Caco-2 (cell line): ENCODE measurements around the gene HDAC4. TPM values are rescaled to one million over a fixed set of nuclear protein-coding genes. Genes with fewer than 3 reads are reported as not detected.

Source experiments
- BruUV-seq: library from RNA; stranded (reverse); fragments of 400-500 nt; replicated peaks from 2 replicates; lab custom pipeline; 2021; lab: Mats Ljungman, UMichigan
- CTCF ChIA-PET: fragments of 300-600 bp; sonication (Branson Sonifier 250); formaldehyde crosslinking; loops from one replicate; lab custom pipeline; 2022; ENCODE audit warnings: antibody characterized with exemption; lab: Charles Lee
- POLR2A ChIA-PET: fragments of 300-600 bp; sonication (Branson Sonifier 250); formaldehyde crosslinking; loops from one replicate; lab custom pipeline; 2022; ENCODE audit warnings: antibody characterized with exemption; lab: Charles Lee
- DNase-seq, 2 experiments: peaks; one replicate each; pipeline versions ENCODE4 v3.0.0 to v3.0.0-alpha.2; 2020 to 2022
- H3K27me3 ChIP-seq: replicated peaks from 2 replicates; pipeline ENCODE4 v1.6.0; 2011; ENCODE audit warnings: low read length; ENCODE audit not compliant: control insufficient read depth, insufficient read depth
- H3K36me3 ChIP-seq: 2 replicates; pipeline ENCODE4 v1.5.1; 2011; ENCODE audit warnings: low read length; ENCODE audit not compliant: control insufficient read depth, insufficient read depth
- H3K4me1 ChIP-seq: fragments of 250-450 bp; sonication (Bioruptor Pico); 2 replicates; pipeline ENCODE4 v1.5.1; 2020; ENCODE audit warnings: mild to moderate bottlenecking
- H3K4me3 ChIP-seq: 2 replicates; pipeline ENCODE4 v1.5.1; 2011; ENCODE audit warnings: low read depth, mild to moderate bottlenecking, control low read depth, low read length
- H3K9me3 ChIP-seq: fragments of 250-450 bp; sonication (Bioruptor Pico); 2 replicates; pipeline ENCODE4 v1.5.1; 2020; ENCODE audit warnings: mild to moderate bottlenecking, moderate library complexity
- H3K27ac Mint-ChIP-seq: one replicate; pipeline ENCODE4 v1.8.0; 2022; ENCODE audit warnings: mixed read lengths; ENCODE audit not compliant: unreplicated experiment
- H3K27me3 Mint-ChIP-seq: one replicate; pipeline ENCODE4 v1.8.0; 2022; ENCODE audit warnings: mixed read lengths; ENCODE audit not compliant: insufficient read depth, unreplicated experiment
- H3K36me3 Mint-ChIP-seq: one replicate; pipeline ENCODE4 v1.8.0; 2022; ENCODE audit warnings: mild to moderate bottlenecking, mixed read lengths; ENCODE audit not compliant: insufficient read depth, unreplicated experiment
- H3K4me1 Mint-ChIP-seq: one replicate; pipeline ENCODE4 v1.8.0; 2022; ENCODE audit warnings: low read depth, mixed read lengths; ENCODE audit not compliant: unreplicated experiment
- H3K4me3 Mint-ChIP-seq: one replicate; pipeline ENCODE4 v1.8.0; 2022; ENCODE audit warnings: mild to moderate bottlenecking, moderate library complexity, mixed read lengths; ENCODE audit not compliant: unreplicated experiment
- H3K9me3 Mint-ChIP-seq: one replicate; pipeline ENCODE4 v1.8.0; 2022; ENCODE audit warnings: mixed read lengths; ENCODE audit not compliant: unreplicated experiment
- CTCF ChIP-seq, 2 experiments: fragments of 200-600 bp in 1 of 2; IDR thresholded peaks; 1 replicate in 1 of 2; 2 replicates in 1 of 2; pipeline versions ENCODE4 v1.5.1 to v1.8.0; 2011 to 2022; ENCODE audit warnings: antibody characterized with exemption in 1 of 2, control low read depth in 1 of 2, inconsistent platforms in 1 of 2, low read depth in 1 of 2, low read length in 1 of 2, mild to moderate bottlenecking in 1 of 2, moderate library complexity in 1 of 2; ENCODE audit not compliant: insufficient read depth in 1 of 2, severe bottlenecking in 1 of 2, unreplicated experiment in 1 of 2
- intact Hi-C: fragments of 100-400 bp; cut with micrococcal nuclease; formaldehyde crosslinking; loops from one replicate; pipeline ENCODE4 v1.10.0; 2022; ENCODE audit not compliant: unreplicated experiment
- total RNA-seq: library from RNA; stranded (reverse); gene quantifications from 2 replicates; pipeline ENCODE4 v1.2.3, GENCODE V29; 2022

Gene HDAC4
- total RNA-seq, 1 experiment from 2014 or later = 15.5 TPM

- Histone ChIP-seq H3K27me3 (no peaks in the 10 kb centered on the region), H3K36me3 (no peaks in the 10 kb centered on the region), H3K4me1 (no peaks in the 10 kb centered on the region), H3K4me3 (no peak overlapping the region), H3K9me3 (no peaks in the 10 kb centered on the region)
- POLR2A ChIA-PET = no interaction called here
- intact Hi-C loops = no loop called here
- Mint-ChIP-seq H3K27me3 (no peaks in the 10 kb centered on the region), H3K4me1 (no peaks in the 10 kb centered on the region), H3K9me3 (no peaks in the 10 kb centered on the region), H3K36me3 (no peaks in the 10 kb centered on the region), H3K4me3 (no peak overlapping the region), H3K27ac (no peak overlapping the region)
- no peak for TF ChIP-seq CTCF (IDR thresholded peaks at IDR 0.05; ENCODE audit: insufficient read depth in 1 of 2, low read depth in 1 of 2, low read length in 1 of 2, severe bottlenecking in 1 of 2, unreplicated experiment in 1 of 2)
- CTCF ChIA-PET = no interaction called here
- DNase-seq = no peak
- BruUV-seq = no TSS peak
Measured at GRCh38 chr2:239058766-239059165, 342.1 kb downstream of the HDAC4 start.

GRCh38 chr2:239057533-239057932, 343.3 kb downstream of the HDAC4 start:
- DNase-seq = no peak
- intact Hi-C loops = no loop called here
- no peaks in the 10 kb centered on the region for H3K36me3 ChIP-seq
- H3K36me3 Mint-ChIP-seq = no peaks in the 10 kb centered on the region
- no TSS peak for BruUV-seq
- no peak overlapping the region for H3K4me3 ChIP-seq
- ChIA-PET CTCF (no interaction called here), POLR2A (no interaction called here)
- H3K27ac Mint-ChIP-seq = no peak overlapping the region
- H3K27me3 ChIP-seq = no peaks in the 10 kb centered on the region
- no peaks in the 10 kb centered on the region for H3K9me3 ChIP-seq
- H3K4me1 Mint-ChIP-seq = no peaks in the 10 kb centered on the region
- no peak for TF ChIP-seq CTCF (IDR thresholded peaks at IDR 0.05; ENCODE audit: insufficient read depth in 1 of 2, low read depth in 1 of 2, low read length in 1 of 2, severe bottlenecking in 1 of 2, unreplicated experiment in 1 of 2)
- H3K9me3 Mint-ChIP-seq = no peaks in the 10 kb centered on the region
- H3K4me1 ChIP-seq = no peaks in the 10 kb centered on the region
- no peak overlapping the region for H3K4me3 Mint-ChIP-seq
- no peaks in the 10 kb centered on the region for H3K27me3 Mint-ChIP-seq

GRCh38 chr2:239056611-239057010, 344.2 kb downstream of the HDAC4 start:
- ChIA-PET POLR2A (no interaction called here), CTCF (no interaction called here)
- no TSS peak for BruUV-seq
- no peak for TF ChIP-seq CTCF (IDR thresholded peaks at IDR 0.05; ENCODE audit: insufficient read depth in 1 of 2, low read depth in 1 of 2, low read length in 1 of 2, severe bottlenecking in 1 of 2, unreplicated experiment in 1 of 2)
- no peaks in the 10 kb centered on the region for H3K4me1 Mint-ChIP-seq
- H3K36me3 Mint-ChIP-seq = no peaks in the 10 kb centered on the region
- no peak overlapping the region for H3K4me3 Mint-ChIP-seq
- no peaks in the 10 kb centered on the region for H3K9me3 ChIP-seq
- H3K27me3 ChIP-seq = no peaks in the 10 kb centered on the region
- intact Hi-C loops = no loop called here
- H3K4me1 ChIP-seq = no peaks in the 10 kb centered on the region
- DNase-seq = no peak
- no peaks in the 10 kb centered on the region for H3K27me3 Mint-ChIP-seq
- H3K27ac Mint-ChIP-seq = no peak overlapping the region
- no peaks in the 10 kb centered on the region for H3K9me3 Mint-ChIP-seq
- H3K36me3 ChIP-seq = no peaks in the 10 kb centered on the region
- no peak overlapping the region for H3K4me3 ChIP-seq
